Spleen (tissue), 11 donors: ENCODE results near the gene RERE. TPM values are rescaled to one million over a fixed set of nuclear protein-coding genes. Genes with fewer than 3 reads are reported as not detected.
"Not testable (repeated sequence)": the region's sequence is repeated elsewhere in the genome, so short reads cannot be mapped to it uniquely, and the experiment has no call there.

Experiments used
- DNase-seq: peaks from one replicate; pipeline ENCODE4 v3.0.0-alpha.2; 2020
- H3K27ac ChIP-seq, 8 donors: fragments of 200-600 bp; sonication (generic) in 7 of 8; 1 replicate in 4 of 8; 2 replicates in 4 of 8; pipeline versions ENCODE4 v1.5.0 to v1.8.0; 2016 to 2021; ENCODE audit warnings: inconsistent platforms in 4 of 8, mild to moderate bottlenecking in 4 of 8, moderate library complexity in 1 of 8
- H3K27me3 ChIP-seq, 7 donors: fragments of 200-600 bp; sonication (generic) in 6 of 7; replicated peaks in 1 of 7; 1 replicate in 4 of 7; 2 replicates in 3 of 7; pipeline versions ENCODE4 v1.5.0 to v1.8.0; 2016 to 2021; ENCODE audit warnings: inconsistent platforms in 3 of 7, mild to moderate bottlenecking in 1 of 7
- H3K36me3 ChIP-seq, 6 donors: fragments of 200-600 bp; sonication (generic) in 5 of 6; 1 replicate in 4 of 6; 2 replicates in 2 of 6; pipeline versions ENCODE4 v1.5.0 to v1.8.0; 2016 to 2021; ENCODE audit warnings: inconsistent platforms in 2 of 6
- H3K4me1 ChIP-seq, 6 donors: fragments of 200-600 bp; sonication (generic) in 5 of 6; 1 replicate in 3 of 6; 2 replicates in 3 of 6; pipeline versions ENCODE4 v1.5.0 to v1.8.0; 2016 to 2021; ENCODE audit warnings: inconsistent platforms in 3 of 6
- H3K4me3 ChIP-seq, 8 donors: fragments of 200-600 bp; sonication (generic) in 7 of 8; 1 replicate in 4 of 8; 2 replicates in 4 of 8; pipeline versions ENCODE4 v1.5.0 to v1.8.0; 2016 to 2021; ENCODE audit warnings: inconsistent platforms in 4 of 8, mild to moderate bottlenecking in 4 of 8, moderate library complexity in 2 of 8
- H3K9me3 ChIP-seq, 8 donors: fragments of 200-600 bp; sonication (generic) in 7 of 8; 1 replicate in 4 of 8; 2 replicates in 4 of 8; pipeline versions ENCODE4 v1.5.0 to v1.8.0; 2016 to 2021; ENCODE audit warnings: inconsistent platforms in 4 of 8
- POLR2A ChIP-seq, 3 donors: fragments of 450-650 bp; IDR thresholded peaks; one replicate each; pipeline ENCODE4 v1.5.1; 2017; ENCODE audit warnings: antibody characterized with exemption in 3 of 3, mild to moderate bottlenecking in 1 of 3
- POLR2AphosphoS5 ChIP-seq, 3 donors: sonication (generic); formaldehyde crosslinking; IDR thresholded peaks; one replicate each; pipeline ENCODE4 v1.5.1; 2017; ENCODE audit warnings: antibody characterized with exemption in 3 of 3
- WGBS, 5 donors: extraction: QIAGEN DNeasy Blood & Tissue Kit in 3 of 5; methylation state at CpG; one replicate each; pipeline versions ENCODE4 v1.1.5 to v1.1.7; 2013 to 2018; 5-methylcytosine and 5-hydroxymethylcytosine counted together
- intact Hi-C: fragments of 100-400 bp; cut with DNase I; formaldehyde crosslinking; loops from one replicate; pipeline ENCODE4 v1.15.0; 2023; ENCODE audit warnings: low total_unique reads
- polyA plus RNA-seq, 3 donors: library from polyadenylated mRNA; stranded (reverse); fragments of 200-250 nt; gene quantifications; one replicate each; pipeline ENCODE4 v1.2.1, GENCODE V29; 2013
- total RNA-seq, 7 donors: library from RNA; depleted of rRNA in 3 of 7; stranded (reverse); fragments of >200 nt in 3 of 7; fragmentation: NEBNext Ultra II Directional in 4 of 7; extraction: Animal tissue kit (Norgen Biotek cat#: 25700) in 4 of 7; gene quantifications; one replicate each; pipeline versions ENCODE4 v1.1.0 to v1.2.1, GENCODE V29; 2016 to 2021
- TF ChIP-seq, protein P1 (sequence below), 11 experiments: fragments of 200-600 bp in 7 of 11; fragments of 450-650 bp in 4 of 11; sonication (generic) in 4 of 11; IDR thresholded peaks in 8 of 11; conservative IDR thresholded peaks in 3 of 11; 1 replicate in 7 of 11; 2 replicates in 4 of 11; pipeline versions ENCODE4 v1.4.0 to v1.8.0; 2016 to 2021; ENCODE audit warnings: antibody characterized with exemption in 11 of 11, inconsistent platforms in 4 of 11, mild to moderate bottlenecking in 1 of 11
- donor health status: healthy with polysubstance abuse.
- donor health status: DM: no; HTN: no; CAD: no; lungs with moderate emphysema.
- donor health status: DM: no; HTN: no; CAD: no.
- donor health status: Bipolar disorder and iron deficiency.
- donor health status: healthy.
- donor health status: DM: no; HTN: no; CAD: no.
- donor health status: DM: yes; HTN: yes; CAD: no.

The RERE gene
- total and polyA plus RNA-seq, 10 donors: 10.3 to 149 (median 117) TPM

DNA sequence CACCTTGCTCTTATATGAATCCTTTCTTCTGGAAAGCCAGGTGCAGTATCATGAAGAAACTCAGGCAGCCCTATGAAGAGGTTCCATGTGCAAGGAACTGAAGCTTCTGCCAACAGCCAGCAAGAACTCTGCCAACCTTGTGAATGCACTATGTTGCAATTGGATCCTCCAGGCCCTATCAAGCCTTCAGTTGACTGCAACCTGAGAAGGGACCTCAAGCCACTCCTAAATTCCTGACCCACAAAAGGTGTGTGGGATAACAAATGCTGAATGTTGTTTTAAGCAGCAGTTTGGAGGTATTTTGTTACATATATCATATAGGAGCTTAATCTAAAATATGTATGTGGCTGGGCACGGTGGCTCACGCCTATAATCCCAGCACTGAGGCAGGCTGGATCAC lies 84.0 kb downstream of the RERE start:
- no peak for DNase-seq
- 95 to 100% (median 97%) methylated on average over 2 of the region's 2 CpGs for WGBS, 5 donors

DNA sequence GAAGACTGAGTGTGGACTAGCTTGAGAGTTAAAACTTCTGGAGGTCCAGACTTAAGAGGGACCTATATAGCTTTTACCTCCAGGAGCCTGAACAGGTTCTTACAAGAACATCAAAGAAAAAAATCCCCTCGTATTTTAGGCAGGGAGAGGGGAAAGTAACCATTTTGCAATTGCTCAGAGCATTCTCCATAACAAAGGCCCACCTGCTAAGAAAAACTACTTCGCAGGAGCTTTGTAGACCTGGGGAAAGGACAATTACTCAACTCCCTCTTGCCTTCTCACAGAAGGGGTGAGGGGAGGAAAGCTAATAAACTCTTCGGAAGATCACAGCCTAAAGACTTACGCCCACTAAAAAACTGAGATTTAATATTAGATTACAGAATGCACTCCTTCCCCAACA lies 86.3 kb downstream of the RERE start:
- Histone ChIP-seq H3K36me3 (peaks cover 0 to 3% (median 0%) of the 10 kb centered on the region in 6 donors), H3K4me1 (peaks cover 0 to 23% (median 10%) of the 10 kb centered on the region in 6 donors), H3K27ac (no peak overlapping the region), H3K27me3 (no peaks in the 10 kb centered on the region), H3K4me3 (no peak overlapping the region), H3K9me3 (peaks cover 0 to 18% (median 14%) of the 10 kb centered on the region in 8 donors)
- TF ChIP-seq, protein P1, sequence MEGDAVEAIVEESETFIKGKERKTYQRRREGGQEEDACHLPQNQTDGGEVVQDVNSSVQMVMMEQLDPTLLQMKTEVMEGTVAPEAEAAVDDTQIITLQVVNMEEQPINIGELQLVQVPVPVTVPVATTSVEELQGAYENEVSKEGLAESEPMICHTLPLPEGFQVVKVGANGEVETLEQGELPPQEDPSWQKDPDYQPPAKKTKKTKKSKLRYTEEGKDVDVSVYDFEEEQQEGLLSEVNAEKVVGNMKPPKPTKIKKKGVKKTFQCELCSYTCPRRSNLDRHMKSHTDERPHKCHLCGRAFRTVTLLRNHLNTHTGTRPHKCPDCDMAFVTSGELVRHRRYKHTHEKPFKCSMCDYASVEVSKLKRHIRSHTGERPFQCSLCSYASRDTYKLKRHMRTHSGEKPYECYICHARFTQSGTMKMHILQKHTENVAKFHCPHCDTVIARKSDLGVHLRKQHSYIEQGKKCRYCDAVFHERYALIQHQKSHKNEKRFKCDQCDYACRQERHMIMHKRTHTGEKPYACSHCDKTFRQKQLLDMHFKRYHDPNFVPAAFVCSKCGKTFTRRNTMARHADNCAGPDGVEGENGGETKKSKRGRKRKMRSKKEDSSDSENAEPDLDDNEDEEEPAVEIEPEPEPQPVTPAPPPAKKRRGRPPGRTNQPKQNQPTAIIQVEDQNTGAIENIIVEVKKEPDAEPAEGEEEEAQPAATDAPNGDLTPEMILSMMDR (IDR thresholded peaks at IDR 0.05 in 8 of 11, conservative IDR thresholded peaks at IDR 0.05 in 3 of 11): no peak
- TF ChIP-seq POLR2AphosphoS5 (IDR thresholded peaks at IDR 0.05) (no peak), POLR2A (IDR thresholded peaks at IDR 0.05) (no peak)
- DNase-seq: no peak
- WGBS, 5 donors: 94 to 98% (median 95%) methylated on average over 4 of the region's 4 CpGs
- intact Hi-C loops: no loop called here

More for the DNA sequence above, 84.0 kb downstream of the RERE start:
- H3K27ac ChIP-seq: no peak overlapping the region
- peaks cover 0 to 3% (median 0%) of the 10 kb centered on the region in 6 donors for H3K36me3 ChIP-seq
- H3K4me3 ChIP-seq: no peak overlapping the region
- TF ChIP-seq POLR2AphosphoS5 (IDR thresholded peaks at IDR 0.05) (no peak), POLR2A (IDR thresholded peaks at IDR 0.05) (no peak)
- TF ChIP-seq, protein P1 (IDR thresholded peaks at IDR 0.05 in 8 of 11, conservative IDR thresholded peaks at IDR 0.05 in 3 of 11): no peak
- H3K4me1 ChIP-seq: peaks cover 0 to 13% (median 0%) of the 10 kb centered on the region in 6 donors
- no peaks in the 10 kb centered on the region for H3K27me3 ChIP-seq
- intact Hi-C loops: no loop called here
- H3K9me3 ChIP-seq: peaks cover 0 to 18% (median 14%) of the 10 kb centered on the region in 8 donors

DNA sequence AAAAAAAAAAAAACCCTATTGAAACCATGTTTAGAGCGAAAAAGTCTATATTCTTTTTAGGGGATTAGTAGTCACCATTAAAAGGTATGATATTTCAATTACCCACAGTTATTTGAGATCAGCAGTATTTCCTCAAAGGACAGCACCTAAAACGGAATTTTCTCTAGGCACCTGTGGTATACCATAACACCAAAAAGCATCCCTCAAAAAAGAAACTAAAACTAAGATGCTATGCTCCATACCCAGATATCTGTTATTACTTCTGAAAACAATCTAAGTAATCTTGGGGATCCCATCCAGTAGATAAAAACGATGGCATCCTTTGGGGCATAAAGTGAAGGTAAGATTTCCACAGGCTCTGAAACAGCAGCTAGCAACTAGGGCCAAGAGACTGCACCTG lies 89.0 kb downstream of the RERE start:
- Histone ChIP-seq H3K4me3 (no peak overlapping the region), H3K9me3 (peaks cover 0 to 18% (median 14%) of the 10 kb centered on the region in 8 donors), H3K27ac (no peak overlapping the region), H3K27me3 (no peaks in the 10 kb centered on the region), H3K36me3 (peaks cover 0 to 3% (median 0%) of the 10 kb centered on the region in 6 donors), H3K4me1 (peaks cover 0 to 29% (median 11%) of the 10 kb centered on the region in 6 donors)
- DNase-seq: no peak
- TF ChIP-seq POLR2A (IDR thresholded peaks at IDR 0.05): no peak
- TF ChIP-seq, protein P1 (IDR thresholded peaks at IDR 0.05 in 8 of 11, conservative IDR thresholded peaks at IDR 0.05 in 3 of 11): no peak
- no peak for TF ChIP-seq POLR2AphosphoS5 (IDR thresholded peaks at IDR 0.05)
- 67 to 82% (median 72%) methylated on average over 3 of the region's 3 CpGs for WGBS, 5 donors
- intact Hi-C loops: loop anchor here (5.0 kb wide), 1 partner anchor 166 kb away; no protein-coding TSS in a partner anchor

DNA sequence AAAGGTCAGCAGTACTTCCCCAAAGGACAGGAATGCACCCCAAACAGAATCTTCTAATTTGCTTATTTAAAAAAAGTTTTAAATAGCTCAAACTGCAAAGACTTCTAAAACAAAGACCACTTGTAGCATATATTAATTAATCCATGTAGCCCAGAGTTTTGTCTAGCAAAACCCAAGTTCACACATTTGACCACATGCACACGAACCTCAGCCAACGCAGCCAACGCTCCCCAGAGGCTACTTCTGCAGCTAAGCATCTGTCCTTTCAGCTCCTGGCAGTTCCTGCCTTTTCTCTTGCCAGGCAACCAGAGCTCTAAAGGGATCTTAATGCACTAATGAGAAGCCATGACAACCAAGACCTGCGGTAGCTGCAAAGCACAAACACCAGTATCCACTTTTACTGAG lies 89.6 kb downstream of the RERE start:
- H3K27ac ChIP-seq: no peak overlapping the region
- H3K4me1 ChIP-seq: peaks cover 0 to 31% (median 16%) of the 10 kb centered on the region in 6 donors
- H3K4me3 ChIP-seq: no peak overlapping the region
- peaks cover 0 to 18% (median 14%) of the 10 kb centered on the region in 8 donors for H3K9me3 ChIP-seq
- intact Hi-C loops: loop anchor here (5.0 kb wide), 1 partner anchor 166 kb away; no protein-coding TSS in a partner anchor
- 59 to 71% (median 63%) methylated on average over 4 of the region's 4 CpGs for WGBS, 5 donors
- H3K36me3 ChIP-seq: no peaks in the 10 kb centered on the region
- DNase-seq: no peak
- TF ChIP-seq, protein P1 (IDR thresholded peaks at IDR 0.05 in 8 of 11, conservative IDR thresholded peaks at IDR 0.05 in 3 of 11): no peak
- TF ChIP-seq POLR2A (IDR thresholded peaks at IDR 0.05): no peak
- TF ChIP-seq POLR2AphosphoS5 (IDR thresholded peaks at IDR 0.05): no peak
- no peaks in the 10 kb centered on the region for H3K27me3 ChIP-seq

DNA sequence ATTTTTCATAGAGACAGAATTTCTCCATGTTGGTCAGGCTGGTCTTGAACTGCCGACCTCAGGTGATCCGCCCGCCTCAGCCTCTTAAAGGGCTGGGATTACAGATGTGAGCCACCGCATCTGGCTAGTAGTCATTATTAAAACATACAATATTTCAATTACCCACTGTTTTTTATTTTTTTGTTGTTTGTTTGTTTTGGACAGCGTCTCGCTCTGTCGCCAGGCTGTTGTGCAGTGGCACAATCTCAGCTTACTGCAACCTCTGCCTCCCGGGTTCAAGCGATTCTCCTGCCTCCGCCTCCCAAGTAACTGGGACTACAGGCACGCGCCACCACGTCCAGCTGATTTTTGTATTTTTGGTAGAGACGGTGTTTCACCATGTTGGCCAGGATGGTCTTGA lies 90.1 kb downstream of the RERE start:
- not testable (repeated sequence) for H3K27ac ChIP-seq, DNase-seq, H3K4me3 ChIP-seq, H3K36me3 ChIP-seq, H3K27me3 ChIP-seq
- Histone ChIP-seq H3K9me3 (peaks cover 0 to 17% (median 13%) of the 10 kb centered on the region in 8 donors), H3K4me1 (peaks cover 0 to 36% (median 18%) of the 10 kb centered on the region in 6 donors)
- 92 to 98% (median 96%) methylated on average over 14 of the region's 14 CpGs for WGBS, 5 donors
- intact Hi-C loops: loop anchor here (5.0 kb wide), 1 partner anchor 165 kb away; no protein-coding TSS in a partner anchor
